GM19238 (cell line): ENCODE data around the gene THYN1.
A peak's percentile ranks its signal among the peaks of the same experiment; 100 is the strongest.

ENCODE experiments used
- DNase-seq: peaks from one replicate; pipeline ENCODE4 v3.0.0; 2011; ENCODE audit warnings: low spot score; ENCODE audit not compliant: insufficient read length

Gene THYN1

DNA sequence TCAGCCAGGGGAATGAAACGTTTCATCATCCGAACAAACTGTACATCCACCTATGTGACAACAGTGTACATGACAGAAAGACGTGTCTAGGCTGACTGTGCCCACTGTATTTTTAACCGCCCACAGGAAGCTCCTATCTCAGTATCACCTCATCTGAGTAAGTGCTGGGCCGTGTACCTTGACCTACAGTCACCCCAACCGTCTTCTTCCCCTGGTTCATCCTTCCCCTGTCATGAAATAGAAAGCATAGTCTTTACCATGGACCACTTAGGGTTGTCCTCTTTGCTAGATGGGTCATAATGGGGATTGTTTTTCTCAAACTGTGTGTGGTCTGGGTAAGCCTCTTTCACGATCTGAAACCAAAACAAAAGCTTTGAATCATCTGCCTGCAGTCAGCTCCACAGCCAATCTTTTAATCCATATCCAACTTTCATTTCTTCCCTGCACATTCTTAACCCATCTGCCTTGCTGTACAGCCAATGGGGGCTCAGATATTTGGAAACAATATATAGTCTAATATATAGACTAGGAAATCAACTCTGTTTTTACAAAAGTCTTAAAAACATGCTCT is 4.2 kb downstream of the THYN1 start:
- no peak for DNase-seq

DNA sequence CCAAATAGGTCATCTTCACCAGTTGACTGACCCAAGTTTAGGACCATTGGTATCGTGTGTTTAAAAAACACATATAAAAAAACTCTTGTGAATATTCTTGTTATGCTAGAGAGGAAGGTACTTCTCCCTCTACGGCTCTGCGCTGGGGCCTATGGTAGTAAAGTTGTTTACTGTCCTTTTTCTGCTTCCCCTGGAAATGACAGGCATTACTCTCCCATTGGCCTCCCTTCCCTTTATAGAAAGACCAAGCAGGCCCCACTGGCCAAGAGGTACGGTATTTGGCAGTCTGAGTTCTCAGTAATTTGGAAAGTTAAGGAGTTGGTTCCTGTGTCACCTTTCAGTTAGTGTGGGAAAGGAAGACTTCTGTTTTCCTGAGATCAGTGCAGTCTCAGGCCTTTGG is 6.5 kb downstream of the THYN1 start:
- DNase-seq: no peak

DNA sequence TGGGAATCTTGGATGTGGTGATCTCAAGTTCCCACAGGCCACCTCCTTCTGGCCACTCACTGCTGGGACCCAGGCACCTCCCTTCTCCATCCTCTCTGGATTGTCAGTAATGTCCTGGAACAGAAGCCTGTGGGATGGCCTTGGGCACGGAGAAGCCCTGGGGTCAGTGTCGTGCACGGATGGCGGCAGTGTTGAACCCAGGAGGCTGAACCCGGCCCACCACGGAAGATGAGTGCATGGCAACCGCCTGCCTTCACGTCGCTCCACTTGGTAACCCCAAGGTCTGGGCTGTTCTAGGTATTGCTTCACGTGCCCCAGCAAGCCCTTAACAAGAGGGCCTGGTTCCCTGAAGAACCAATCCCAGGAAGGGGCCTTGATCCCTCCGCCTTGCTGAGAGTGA is 7.1 kb downstream of the THYN1 start:
- no peak for DNase-seq

DNA sequence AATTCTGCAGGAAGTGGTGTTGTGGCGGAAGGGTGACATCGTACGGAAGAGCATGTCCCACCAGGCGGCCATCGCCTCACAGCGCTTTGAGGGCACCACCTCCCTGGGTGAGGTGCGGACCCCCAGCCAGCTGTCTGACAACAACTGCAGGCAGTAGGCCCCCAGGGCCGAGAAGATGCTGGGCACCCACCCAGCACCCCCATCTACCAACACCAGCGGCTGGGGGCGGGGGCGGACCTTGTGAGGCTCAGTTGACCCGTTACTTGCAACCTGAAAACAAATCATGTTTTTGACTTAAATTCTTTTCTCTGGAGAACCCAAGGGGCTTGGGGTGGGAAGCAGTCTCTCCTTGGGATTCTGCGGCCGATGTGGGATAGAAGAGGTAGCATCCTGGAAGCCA is 7.7 kb downstream of the THYN1 start:
- DNase-seq: no peak

GRCh38 chr11:134244593-134244992 is 8.6 kb downstream of the THYN1 start:
- no peak for DNase-seq

GRCh38 chr11:134243913-134244312 is 9.2 kb downstream of the THYN1 start:
- DNase-seq: no peak

DNA sequence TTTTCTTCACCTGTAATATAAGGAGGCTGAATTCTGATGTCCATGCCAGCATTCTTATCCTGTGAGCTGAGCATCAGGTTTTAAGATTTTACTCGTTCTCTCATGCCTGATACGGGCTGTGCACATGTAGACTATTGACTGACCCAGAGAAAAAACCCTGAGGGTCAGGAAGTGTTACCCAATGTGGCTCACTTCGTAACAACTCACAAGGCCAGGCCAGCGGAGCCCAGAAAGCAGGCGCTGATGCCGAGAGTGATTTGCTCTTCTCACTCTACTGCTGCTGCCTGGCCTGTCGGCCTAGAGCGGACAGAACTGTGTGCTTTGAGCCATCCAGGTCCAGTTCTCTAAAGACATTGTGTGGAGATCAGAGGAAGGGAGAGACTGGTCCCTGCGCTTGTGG is 10.8 kb downstream of the THYN1 start:
- no peak for DNase-seq

- DNase-seq: no peak
These were observed 12.6 kb downstream of the THYN1 start for GRCh38 chr11:134240592-134240991.

GRCh38 chr11:134238956-134239355 is 14.2 kb downstream of the THYN1 start:
- DNase-seq: no peak

DNA sequence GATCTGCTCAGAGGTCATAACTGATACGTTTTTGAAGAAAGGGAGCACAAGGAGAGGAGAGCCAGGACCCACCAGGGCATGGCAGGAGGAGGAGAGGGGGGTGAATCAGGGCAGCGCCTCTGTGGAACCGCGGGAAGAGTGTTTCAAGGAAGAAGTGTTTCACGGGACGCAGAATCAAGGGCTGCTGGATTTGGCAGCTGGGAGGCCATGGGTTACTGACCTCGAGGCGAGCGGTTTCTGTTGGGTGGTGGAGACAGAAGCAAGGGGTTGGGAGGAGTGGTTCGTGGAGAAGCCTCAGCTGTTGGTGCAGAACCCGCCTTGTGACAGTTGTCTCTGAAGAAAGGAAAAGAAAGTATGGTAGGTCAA is 15.6 kb downstream of the THYN1 start:
- DNase-seq: no peak

GRCh38 chr11:134236834-134237556 is 16.2 kb downstream of the THYN1 start:
- DNase-seq: no peak

DNA sequence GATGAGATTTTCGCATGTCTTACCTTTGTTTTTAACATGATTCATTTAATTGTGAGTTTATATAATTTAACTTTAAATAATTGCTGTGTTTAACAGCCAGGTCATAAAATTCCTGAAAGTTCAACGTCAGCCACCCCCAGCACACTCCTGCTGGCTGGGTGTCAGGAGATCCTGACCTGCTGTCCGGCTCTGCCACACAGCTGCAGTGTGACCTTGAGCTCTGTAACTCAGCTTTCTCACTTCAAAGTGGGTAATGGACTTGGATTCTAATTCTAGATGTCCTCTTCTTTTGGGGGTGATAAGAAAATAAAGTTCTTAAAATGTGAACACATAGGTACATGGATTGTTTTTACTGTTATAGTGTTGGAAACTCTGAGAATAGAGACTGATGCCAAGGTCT is 17.8 kb downstream of the THYN1 start:
- DNase-seq: no peak

GRCh38 chr11:134233729-134234179 is 19.4 kb downstream of the THYN1 start:
- DNase-seq: no peak

DNA sequence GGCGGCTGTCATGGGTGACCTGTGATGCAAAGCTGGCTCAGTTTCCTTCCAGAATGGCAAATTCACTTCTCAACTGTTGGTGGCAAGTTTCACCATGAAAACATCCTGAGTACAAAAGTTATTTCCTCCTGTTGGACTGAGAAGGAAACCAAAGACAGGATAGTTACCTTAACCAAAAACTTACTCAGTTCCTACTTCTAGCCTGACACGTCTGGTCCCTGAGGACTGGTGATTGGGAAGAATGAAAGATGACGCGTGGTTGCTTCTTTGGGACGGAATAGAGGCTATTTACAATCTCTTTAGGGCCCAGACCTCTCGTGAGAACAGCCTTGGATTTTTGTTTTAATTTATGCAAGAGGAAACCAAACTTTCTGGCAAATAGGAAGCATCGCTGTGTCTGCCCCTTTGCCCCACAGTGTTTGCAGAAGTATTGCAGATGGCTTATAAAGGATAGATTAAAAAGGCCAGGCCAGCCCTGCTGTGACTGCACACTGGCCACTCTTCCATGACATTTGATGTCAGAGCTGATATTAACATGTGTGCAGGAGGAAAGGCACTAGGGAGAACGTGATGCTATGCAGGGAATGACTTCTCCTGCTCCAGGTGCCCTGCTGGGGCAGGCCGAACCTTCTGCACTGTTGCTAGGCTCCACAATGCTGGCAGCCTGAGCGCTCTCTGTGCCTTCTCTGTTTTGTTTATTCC is 21.0 kb downstream of the THYN1 start:
- no peak for DNase-seq

- no peak for DNase-seq
These were observed 22.8 kb downstream of the THYN1 start for GRCh38 chr11:134230339-134230738.

GRCh38 chr11:134229126-134229790 is 23.9 kb downstream of the THYN1 start:
- no peak for DNase-seq

DNA sequence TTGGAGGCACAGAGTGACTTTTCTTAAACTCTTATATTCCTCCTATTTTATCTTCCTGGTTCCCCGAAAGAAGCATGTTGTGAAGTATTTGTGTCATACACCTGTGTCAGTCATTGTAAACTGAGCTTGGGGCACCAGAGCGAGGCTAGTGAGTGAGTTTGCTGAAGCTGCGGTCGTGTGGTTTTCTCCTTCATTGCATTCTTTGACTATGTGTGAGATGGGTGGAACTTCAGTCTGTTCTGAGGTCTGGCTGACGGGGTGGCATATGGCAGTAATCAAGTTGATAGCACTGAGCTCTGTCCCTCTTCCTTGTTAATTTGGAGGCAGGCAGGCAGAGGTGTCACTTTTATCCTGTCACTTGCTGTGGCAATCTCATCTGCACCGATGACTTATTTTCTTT is 24.5 kb downstream of the THYN1 start:
- DNase-seq: peak; percentile 45

DNA sequence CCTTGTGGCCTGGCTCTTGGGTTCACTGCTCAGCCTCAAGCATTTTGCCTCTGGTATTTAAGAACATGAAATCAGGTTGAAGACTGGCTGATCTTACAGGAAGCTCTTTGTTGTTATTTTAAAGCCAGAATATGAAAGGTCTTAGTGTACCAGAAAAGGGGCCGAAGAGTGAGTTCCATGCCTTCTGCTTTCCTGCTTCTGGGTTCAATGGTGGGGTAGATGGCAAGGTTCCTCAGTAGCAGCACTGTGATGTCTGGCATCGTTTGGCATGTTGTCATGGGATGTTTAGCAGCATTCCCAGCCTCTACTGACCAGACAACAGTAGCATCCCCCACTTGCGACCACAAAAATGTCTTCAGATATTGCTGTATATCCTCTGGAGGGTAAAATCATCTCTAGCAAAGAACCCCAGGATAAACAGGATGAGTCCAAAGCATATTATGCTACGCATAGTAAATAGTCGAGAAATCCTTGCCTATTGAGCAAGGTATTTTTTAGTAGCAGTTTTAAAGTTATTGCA is 26.3 kb downstream of the THYN1 start:
- no peak for DNase-seq

DNA sequence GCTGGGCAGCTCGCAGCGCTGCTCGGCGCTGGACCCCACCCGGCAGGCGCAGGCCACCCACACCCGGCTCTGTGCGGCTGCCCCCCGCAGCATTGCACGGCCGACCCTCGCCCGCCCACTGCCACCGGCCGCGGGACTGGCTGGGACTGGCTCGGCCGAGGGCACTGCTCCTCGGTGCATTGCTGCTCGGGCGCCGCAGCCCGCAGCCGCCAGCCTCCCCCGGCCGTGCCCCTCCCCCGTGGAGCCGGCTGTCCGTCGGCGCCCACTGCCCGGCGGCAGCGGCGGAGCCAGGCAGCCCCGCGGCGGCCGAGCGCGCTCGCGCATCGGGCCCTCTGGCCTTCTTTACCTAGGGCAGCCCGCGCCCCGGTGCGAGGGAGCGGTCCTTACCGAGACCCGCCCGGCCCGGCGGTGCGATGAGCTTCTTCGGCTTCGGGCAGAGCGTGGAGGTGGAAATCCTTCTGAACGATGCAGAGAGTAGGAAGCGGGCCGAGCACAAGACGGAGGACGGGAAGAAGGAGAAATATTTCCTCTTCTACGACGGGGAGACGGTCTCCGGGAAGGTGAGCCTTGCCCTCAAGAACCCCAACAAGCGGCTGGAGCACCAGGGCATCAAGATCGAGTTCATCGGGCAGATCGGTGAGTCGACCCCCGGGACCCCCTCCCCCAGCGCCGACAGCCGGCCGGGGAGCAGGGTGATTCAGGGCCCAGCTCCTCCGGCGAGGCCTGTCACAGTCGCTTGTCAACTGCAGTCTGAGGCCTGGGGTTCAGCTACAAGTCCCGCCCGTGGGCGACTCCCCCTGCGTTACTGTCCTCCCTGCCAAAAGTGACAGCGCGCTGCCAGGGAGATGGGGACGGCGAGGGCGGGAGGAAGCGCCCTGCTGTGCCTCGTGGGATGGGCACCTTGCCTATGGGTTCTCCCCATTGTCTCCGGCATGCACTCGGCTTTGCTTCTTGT is 28.2 kb downstream of the THYN1 start:
- DNase-seq: no peak

GRCh38 chr11:134223836-134224709 is 29.1 kb downstream of the THYN1 start, which contains the start of the genes NCAPD3 and VPS26B:
TSS of gene NCAPD3 (minus strand) at chr11:134223967. CDS start at chr11:134223926, 41 bp downstream.
TSS of gene VPS26B (plus strand) at chr11:134224671. CDS start at chr11:134225123, 452 bp downstream.
- DNase-seq: peak; percentile 91
